Measurements from ENCODE around the gene NFIC.

The NFIC gene

DNA sequence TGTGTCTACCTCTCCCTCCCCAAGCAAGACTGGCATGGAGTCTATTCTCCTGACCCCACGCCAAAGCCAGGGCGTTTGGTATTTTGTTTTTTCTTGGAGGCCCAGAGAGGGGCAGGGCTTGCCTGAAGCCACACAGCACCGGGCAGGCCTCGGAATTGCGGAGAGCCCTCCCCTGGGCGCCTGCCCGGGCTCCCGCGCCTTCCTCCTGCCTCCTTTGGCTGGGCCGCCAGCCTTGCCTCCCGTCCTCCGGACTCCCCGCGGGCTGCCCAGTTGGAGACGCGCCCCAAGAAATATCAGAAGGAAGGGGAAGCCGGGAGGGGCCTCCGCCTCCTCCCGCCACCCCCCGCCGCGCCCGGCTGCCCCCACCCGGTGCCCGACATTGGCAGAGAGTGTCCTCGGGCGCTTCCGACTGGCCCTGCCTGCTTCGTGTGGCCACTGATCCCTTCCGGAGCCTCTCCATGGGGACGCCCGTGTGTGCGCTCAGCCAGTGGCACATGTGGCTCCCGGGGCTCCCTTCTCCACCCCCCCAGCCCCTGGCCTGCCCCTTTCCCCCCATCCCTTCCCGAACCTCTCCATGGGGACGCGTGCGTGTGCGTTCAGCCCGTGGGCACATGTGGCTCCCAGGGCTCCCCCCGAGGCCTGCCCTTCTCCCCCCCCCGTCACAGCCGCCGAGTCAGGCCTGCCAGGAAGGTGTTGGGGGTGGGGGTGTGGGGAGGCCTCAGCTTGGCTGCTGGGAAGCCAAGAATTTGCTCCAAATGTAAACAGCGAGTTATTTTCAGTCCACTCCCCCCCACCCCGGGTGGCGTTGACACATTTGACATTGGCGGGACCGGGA, 37.3 kb downstream of the NFIC start:
- Histone ChIP-seq H3K23ac (ENCODE audit: low read length in 2 of 2) (no peak overlapping the region), H2AK5ac (ENCODE audit: low read length, severe bottlenecking) (no peak overlapping the region), H3K9me3 (ENCODE audit: control insufficient read depth, low read length) (no peaks in the 10 kb centered on the region), H3K4me1 (ENCODE audit: control insufficient read depth, insufficient read depth, low read depth, low read length) (peaks cover 28% of the 10 kb centered on the region), H2BK5ac (ENCODE audit: low read depth, low read length, poor library complexity, severe bottlenecking) (no peak overlapping the region), H4K8ac (ENCODE audit: low read length) (no peak overlapping the region), H3K14ac (ENCODE audit: low read length in 2 of 2) (no peak overlapping the region), H3K4ac (ENCODE audit: low read depth in 1 of 2, low read length in 2 of 2) (peak overlapping the region in 1 of 2 experiments; percentile 9), H3K79me1 (replicated peaks; ENCODE audit: low read length, poor library complexity, severe bottlenecking) (peaks cover 35% of the 10 kb centered on the region), H3K9ac (ENCODE audit: low read length) (peak overlapping the region; percentile 95), H2BK120ac (ENCODE audit: low read depth, low read length) (peak overlapping the region; percentile 64), H2BK15ac (ENCODE audit: low read depth, poor library complexity, severe bottlenecking) (peak overlapping the region; percentile 17), H3K36me3 (ENCODE audit: control insufficient read depth in 1 of 2, insufficient read depth in 2 of 2, low read depth in 1 of 2, low read length in 2 of 2) (peaks cover 17 to 31% of the 10 kb centered on the region in 2 experiments), H3K4me2 (ENCODE audit: low read length, poor library complexity, severe bottlenecking) (peak overlapping the region; percentile 50), H3K27ac (ENCODE audit: low read length, poor library complexity, severe bottlenecking) (no peak overlapping the region), H4K91ac (ENCODE audit: low read length) (peak overlapping the region; percentile 13), H3K4me3 (ENCODE audit: insufficient read depth in 1 of 2, low read depth in 1 of 2, low read length in 2 of 2) (peak overlapping the region in 1 of 2 experiments; percentile 40), H3K27me3 (ENCODE audit: control insufficient read depth in 1 of 2, insufficient read depth in 1 of 2, low read length in 2 of 2) (no peaks in the 10 kb centered on the region), H2BK12ac (ENCODE audit: low read length in 2 of 2) (peak overlapping the region; percentile 12 to 68), H3K18ac (ENCODE audit: low read depth in 1 of 2, low read length in 2 of 2) (peak overlapping the region; percentile 64 to 88), H2AFZ (ENCODE audit: low read depth, low read length) (no peak overlapping the region)
- peak; percentile 94 for DNase-seq
- WGBS, result 66% methylated on average over 35 of the region's 49 CpGs

DNA sequence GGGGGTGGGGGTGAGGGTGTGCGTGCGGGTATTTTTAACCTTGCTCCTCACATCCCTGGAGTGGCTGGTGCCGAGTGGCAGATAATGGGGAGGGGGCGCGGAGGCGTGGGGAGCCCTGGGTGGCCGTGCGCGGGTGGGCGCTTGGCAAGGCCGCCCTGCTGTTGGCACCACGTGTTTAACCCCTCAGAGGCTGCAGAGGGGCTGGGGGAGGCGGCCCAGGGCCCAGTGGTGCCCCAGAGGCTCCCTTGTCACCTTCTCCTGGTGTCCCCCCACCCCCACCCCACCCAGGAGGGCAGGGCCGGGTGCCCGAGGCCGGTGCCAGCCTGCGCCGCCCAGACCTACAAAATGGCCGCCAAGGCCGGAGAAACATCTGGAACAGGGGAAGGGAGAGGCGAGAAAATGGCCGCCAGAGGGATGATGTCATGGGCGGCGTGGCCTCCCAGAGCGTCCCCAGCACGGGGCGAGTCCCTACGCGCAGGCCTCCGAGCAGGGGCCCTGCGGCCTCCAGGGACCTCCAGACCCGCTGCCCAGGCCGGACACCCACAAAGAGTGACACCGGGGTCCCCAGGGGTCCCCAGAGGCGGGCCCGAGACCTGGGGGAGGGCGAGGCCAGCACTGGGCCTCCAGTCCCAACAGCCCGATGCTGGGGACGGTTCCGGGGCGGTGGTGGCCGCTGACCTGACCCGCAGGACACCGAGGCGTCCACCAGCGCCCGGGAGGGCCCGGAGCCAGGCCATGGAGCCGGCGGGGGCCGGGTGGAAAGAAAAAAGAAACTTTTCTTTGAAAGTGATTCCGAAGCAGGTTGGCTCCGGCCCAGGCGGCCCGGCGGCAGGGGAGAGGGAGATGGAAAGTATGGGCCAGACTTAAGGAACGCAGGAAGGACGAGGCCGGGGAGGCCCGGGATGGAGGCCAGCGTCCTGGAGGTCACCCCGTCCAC, 38.2 kb downstream of the NFIC start:
- H2BK120ac ChIP-seq (ENCODE audit: low read depth, low read length), result peak overlapping the region; percentile 95
- peaks cover 19 to 33% of the 10 kb centered on the region in 2 experiments for H3K36me3 ChIP-seq (ENCODE audit: control insufficient read depth in 1 of 2, insufficient read depth in 2 of 2, low read depth in 1 of 2, low read length in 2 of 2)
- peak overlapping the region in 1 of 2 experiments; percentile 59 for H3K4me3 ChIP-seq (ENCODE audit: insufficient read depth in 1 of 2, low read depth in 1 of 2, low read length in 2 of 2)
- peak overlapping the region; percentile 42 to 93 for H2BK12ac ChIP-seq (ENCODE audit: low read length in 2 of 2)
- H3K18ac ChIP-seq (ENCODE audit: low read depth in 1 of 2, low read length in 2 of 2), result peak overlapping the region; percentile 88 to 93
- peaks cover 27% of the 10 kb centered on the region for H3K4me1 ChIP-seq (ENCODE audit: control insufficient read depth, insufficient read depth, low read depth, low read length)
- peak overlapping the region; percentile 95 for H3K9ac ChIP-seq (ENCODE audit: low read length)
- 84% methylated on average over 62 of the region's 62 CpGs for WGBS
- H2AK5ac ChIP-seq (ENCODE audit: low read length, severe bottlenecking), result peak overlapping the region; percentile 47
- H4K91ac ChIP-seq (ENCODE audit: low read length), result peak overlapping the region; percentile 1
- H3K14ac ChIP-seq (ENCODE audit: low read length in 2 of 2), result peak overlapping the region in 1 of 2 experiments; percentile 36
- H2BK15ac ChIP-seq (ENCODE audit: low read depth, poor library complexity, severe bottlenecking), result peak overlapping the region; percentile 84
- peak overlapping the region; percentile 18 for H3K4me2 ChIP-seq (ENCODE audit: low read length, poor library complexity, severe bottlenecking)
- no peak overlapping the region for H2AFZ ChIP-seq (ENCODE audit: low read depth, low read length)
- H2BK5ac ChIP-seq (ENCODE audit: low read depth, low read length, poor library complexity, severe bottlenecking), result no peak overlapping the region
- peak; percentile 36 for DNase-seq
- H3K27me3 ChIP-seq (ENCODE audit: control insufficient read depth in 1 of 2, insufficient read depth in 1 of 2, low read length in 2 of 2), result no peaks in the 10 kb centered on the region
- H3K4ac ChIP-seq (ENCODE audit: low read depth in 1 of 2, low read length in 2 of 2), result peak overlapping the region; percentile 68 to 77
- H4K8ac ChIP-seq (ENCODE audit: low read length), result peak overlapping the region; percentile 66
- peak overlapping the region in 1 of 2 experiments; percentile 31 for H3K23ac ChIP-seq (ENCODE audit: low read length in 2 of 2)
- no peak overlapping the region for H3K27ac ChIP-seq (ENCODE audit: low read length, poor library complexity, severe bottlenecking)
- no peaks in the 10 kb centered on the region for H3K9me3 ChIP-seq (ENCODE audit: control insufficient read depth, low read length)
- peaks cover 38% of the 10 kb centered on the region for H3K79me1 ChIP-seq (replicated peaks; ENCODE audit: low read length, poor library complexity, severe bottlenecking)

DNA sequence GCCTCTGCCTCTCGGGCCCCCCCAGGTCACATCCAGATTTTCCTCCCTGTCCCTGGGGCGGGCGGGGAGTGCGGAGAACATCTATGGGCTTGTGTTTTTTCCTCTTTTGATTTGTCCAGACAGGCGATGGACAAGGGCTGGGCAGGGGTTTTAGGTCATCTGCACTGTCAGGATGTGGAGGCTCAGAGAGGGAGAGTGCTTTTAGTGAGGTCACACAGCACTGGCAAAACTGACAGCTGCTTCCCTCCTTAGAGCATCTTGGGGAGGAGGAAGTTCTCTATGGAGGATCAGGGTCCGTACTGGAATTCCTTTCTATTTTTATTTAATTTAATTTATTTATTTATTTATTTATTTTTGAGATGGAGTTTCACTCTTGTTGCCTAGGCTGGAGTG, 38.9 kb downstream of the NFIC start:
- H3K18ac ChIP-seq (ENCODE audit: low read depth in 1 of 2, low read length in 2 of 2), result peak overlapping the region in 1 of 2 experiments; percentile 37
- H3K23ac ChIP-seq (ENCODE audit: low read length in 2 of 2), result no peak overlapping the region
- peak overlapping the region in 1 of 2 experiments; percentile 3 for H3K14ac ChIP-seq (ENCODE audit: low read length in 2 of 2)
- peak overlapping the region in 1 of 2 experiments; percentile 56 for H3K4ac ChIP-seq (ENCODE audit: low read depth in 1 of 2, low read length in 2 of 2)
- no peak overlapping the region for H3K4me2 ChIP-seq (ENCODE audit: low read length, poor library complexity, severe bottlenecking)
- H4K91ac ChIP-seq (ENCODE audit: low read length), result no peak overlapping the region
- H2BK5ac ChIP-seq (ENCODE audit: low read depth, low read length, poor library complexity, severe bottlenecking), result no peak overlapping the region
- no peaks in the 10 kb centered on the region for H3K9me3 ChIP-seq (ENCODE audit: control insufficient read depth, low read length)
- H3K9ac ChIP-seq (ENCODE audit: low read length), result peak overlapping the region; percentile 95
- no peaks in the 10 kb centered on the region for H3K27me3 ChIP-seq (ENCODE audit: control insufficient read depth in 1 of 2, insufficient read depth in 1 of 2, low read length in 2 of 2)
- H3K79me1 ChIP-seq (replicated peaks; ENCODE audit: low read length, poor library complexity, severe bottlenecking), result peaks cover 41% of the 10 kb centered on the region
- peak overlapping the region; percentile 95 for H2BK120ac ChIP-seq (ENCODE audit: low read depth, low read length)
- no peak for DNase-seq
- H2AK5ac ChIP-seq (ENCODE audit: low read length, severe bottlenecking), result peak overlapping the region; percentile 45
- peaks cover 28% of the 10 kb centered on the region for H3K4me1 ChIP-seq (ENCODE audit: control insufficient read depth, insufficient read depth, low read depth, low read length)
- H3K4me3 ChIP-seq (ENCODE audit: insufficient read depth in 1 of 2, low read depth in 1 of 2, low read length in 2 of 2), result peak overlapping the region in 1 of 2 experiments; percentile 59
- no peak overlapping the region for H4K8ac ChIP-seq (ENCODE audit: low read length)
- H3K27ac ChIP-seq (ENCODE audit: low read length, poor library complexity, severe bottlenecking), result no peak overlapping the region
- peak overlapping the region; percentile 42 to 60 for H2BK12ac ChIP-seq (ENCODE audit: low read length in 2 of 2)
- 100% methylated on average over 5 of the region's 6 CpGs for WGBS
- H2AFZ ChIP-seq (ENCODE audit: low read depth, low read length), result no peak overlapping the region
- peaks cover 19 to 34% of the 10 kb centered on the region in 2 experiments for H3K36me3 ChIP-seq (ENCODE audit: control insufficient read depth in 1 of 2, insufficient read depth in 2 of 2, low read depth in 1 of 2, low read length in 2 of 2)
- peak overlapping the region; percentile 70 for H2BK15ac ChIP-seq (ENCODE audit: low read depth, poor library complexity, severe bottlenecking)

Measured in mesenchymal stem cell (in vitro differentiated cells and primary cell).